ENCODE data around the gene CKS1B.

Gene CKS1B

GRCh38 chr1:154941333-154942013, 33.0 kb upstream of the CKS1B start:
- Histone ChIP-seq H3K4me3 (replicated peaks; ENCODE audit: insufficient read depth, low read length) (no peak overlapping the region), H3K27ac (replicated peaks) (no peak overlapping the region), H3K27me3 (ENCODE audit: insufficient read depth, poor library complexity, severe bottlenecking) (no peaks in the 10 kb centered on the region)
- no peak for TF ChIP-seq CTCF (IDR thresholded peaks at IDR 0.05; ENCODE audit: insufficient read depth, low read length)
- no peak for TF ChIP-seq GABPA (IDR thresholded peaks at IDR 0.05; ENCODE audit: low read depth)
- TF ChIP-seq REST (IDR thresholded peaks at IDR 0.05; ENCODE audit: insufficient replicate concordance, low read depth): no peak
- TF ChIP-seq POLR2AphosphoS5 (IDR thresholded peaks at IDR 0.05; ENCODE audit: low read depth): no peak
- DNase-seq (ENCODE audit: low read depth in 1 of 2, low spot score in 1 of 2): no peak

- peak in 1 of 2 experiments; percentile 83 for DNase-seq (ENCODE audit: low read depth in 1 of 2, low spot score in 1 of 2)
These were observed 30.7 kb upstream of the CKS1B start for GRCh38 chr1:154943649-154944400.

GRCh38 chr1:154944401-154945159, 29.9 kb upstream of the CKS1B start:
- Histone ChIP-seq H3K27ac (replicated peaks) (peak overlapping the region; percentile 26), H3K4me3 (replicated peaks; ENCODE audit: insufficient read depth, low read length) (no peak overlapping the region), H3K27me3 (ENCODE audit: insufficient read depth, poor library complexity, severe bottlenecking) (no peaks in the 10 kb centered on the region)
- TF ChIP-seq SPI1 (IDR thresholded peaks at IDR 0.05; ENCODE audit: borderline replicate concordance, low read depth) (no peak), POLR2AphosphoS5 (IDR thresholded peaks at IDR 0.05; ENCODE audit: low read depth) (no peak), REST (IDR thresholded peaks at IDR 0.05; ENCODE audit: insufficient replicate concordance, low read depth) (no peak), GABPA (IDR thresholded peaks at IDR 0.05; ENCODE audit: low read depth) (no peak), CTCF (IDR thresholded peaks at IDR 0.05; ENCODE audit: insufficient read depth, low read length) (no peak)
- no peak for DNase-seq (ENCODE audit: low read depth in 1 of 2, low spot score in 1 of 2)

More at GRCh38 chr1:154943649-154944400, 30.7 kb upstream of the CKS1B start:
- H3K4me3 ChIP-seq (replicated peaks; ENCODE audit: insufficient read depth, low read length): no peak overlapping the region
- no peaks in the 10 kb centered on the region for H3K27me3 ChIP-seq (ENCODE audit: insufficient read depth, poor library complexity, severe bottlenecking)
- no peak for TF ChIP-seq GABPA (IDR thresholded peaks at IDR 0.05; ENCODE audit: low read depth)
- peak; percentile 84 for TF ChIP-seq CTCF (IDR thresholded peaks at IDR 0.05; ENCODE audit: insufficient read depth, low read length)
- TF ChIP-seq SPI1 (IDR thresholded peaks at IDR 0.05; ENCODE audit: borderline replicate concordance, low read depth): 0 out of 2 replicates have a peak, but pooled peaks have one; percentile 0
- H3K27ac ChIP-seq (replicated peaks): peak overlapping the region; percentile 26

Data from HL-60 (cell line).